Mesothelial cell of epicardium (in vitro differentiated cells): Measurements from ENCODE around the gene GRM8. TPM values are rescaled to one million over a fixed set of nuclear protein-coding genes. Genes with fewer than 3 reads are reported as not detected.

Experiments used
- DNase-seq, 2 experiments: peaks; one replicate each; pipeline ENCODE4 v3.0.0; 2021; ENCODE audit warnings: low spot score in 2 of 2; ENCODE audit not compliant: unreplicated experiment in 2 of 2
- H3K27ac Mint-ChIP-seq: 2 replicates; pipeline ENCODE4 v1.8.0; 2021; ENCODE audit warnings: mixed read lengths
- H3K27me3 Mint-ChIP-seq: 2 replicates; pipeline ENCODE4 v1.8.0; 2021; ENCODE audit warnings: low read depth, mixed read lengths
- H3K36me3 Mint-ChIP-seq: 2 replicates; pipeline ENCODE4 v1.8.0; 2021; ENCODE audit warnings: mixed read lengths
- H3K4me1 Mint-ChIP-seq: 2 replicates; pipeline ENCODE4 v1.8.0; 2021; ENCODE audit warnings: mixed read lengths
- H3K4me3 Mint-ChIP-seq: 2 replicates; pipeline ENCODE4 v1.8.0; 2021; ENCODE audit warnings: mild to moderate bottlenecking, moderate library complexity, mixed read lengths
- H3K9me3 Mint-ChIP-seq: 2 replicates; pipeline ENCODE4 v1.8.0; 2021; ENCODE audit warnings: mixed read lengths
- CTCF ChIP-seq: fragments of 200-600 bp; sonication (generic); IDR thresholded peaks from one replicate; pipeline ENCODE4 v1.5.0; 2021; ENCODE audit warnings: antibody characterized with exemption; ENCODE audit not compliant: unreplicated experiment
- total RNA-seq: library from RNA; stranded (reverse); gene quantifications from 3 replicates; pipeline ENCODE4 v1.2.1, GENCODE V29; 2021

GRM8 gene
- total RNA-seq, 1 donor from 2014 or later: 1.0 TPM

- no peak for DNase-seq
- no peak for TF ChIP-seq CTCF
- no peak overlapping the region for H3K27ac Mint-ChIP-seq
- no peak overlapping the region for H3K4me3 Mint-ChIP-seq
- H3K27me3 Mint-ChIP-seq: peaks cover 7% of the 10 kb centered on the region
- no peaks in the 10 kb centered on the region for H3K4me1 Mint-ChIP-seq
- no peaks in the 10 kb centered on the region for H3K36me3 Mint-ChIP-seq
- no peaks in the 10 kb centered on the region for H3K9me3 Mint-ChIP-seq
These were observed 133.2 kb downstream of the GRM8 start for GRCh38 chr7:127119517-127119916.

- Mint-ChIP-seq H3K4me1 (no peaks in the 10 kb centered on the region), H3K36me3 (no peaks in the 10 kb centered on the region), H3K4me3 (no peak overlapping the region), H3K27me3 (peaks cover 4% of the 10 kb centered on the region), H3K27ac (no peak overlapping the region), H3K9me3 (no peaks in the 10 kb centered on the region)
- no peak for DNase-seq
- no peak for TF ChIP-seq CTCF
These were observed 137.9 kb downstream of the GRM8 start for GRCh38 chr7:127114742-127115265.

GRCh38 chr7:127107601-127108007 lies 145.1 kb downstream of the GRM8 start:
- DNase-seq: peak; percentile 40 to 73
- no peaks in the 10 kb centered on the region for H3K36me3 Mint-ChIP-seq
- H3K4me3 Mint-ChIP-seq: no peak overlapping the region
- no peaks in the 10 kb centered on the region for H3K4me1 Mint-ChIP-seq
- H3K9me3 Mint-ChIP-seq: peaks cover 6% of the 10 kb centered on the region
- no peak overlapping the region for H3K27ac Mint-ChIP-seq
- TF ChIP-seq CTCF: peak; percentile 61
- H3K27me3 Mint-ChIP-seq: peaks cover 11% of the 10 kb centered on the region

GRCh38 chr7:127093340-127093739 lies 159.4 kb downstream of the GRM8 start:
- no peaks in the 10 kb centered on the region for H3K4me1 Mint-ChIP-seq
- no peak overlapping the region for H3K27ac Mint-ChIP-seq
- peaks cover 7% of the 10 kb centered on the region for H3K27me3 Mint-ChIP-seq
- no peaks in the 10 kb centered on the region for H3K36me3 Mint-ChIP-seq
- TF ChIP-seq CTCF: no peak
- no peak for DNase-seq
- H3K4me3 Mint-ChIP-seq: no peak overlapping the region
- H3K9me3 Mint-ChIP-seq: no peaks in the 10 kb centered on the region

GRCh38 chr7:127091620-127092019 lies 161.1 kb downstream of the GRM8 start:
- H3K4me1 Mint-ChIP-seq: no peaks in the 10 kb centered on the region
- no peaks in the 10 kb centered on the region for H3K36me3 Mint-ChIP-seq
- DNase-seq: no peak
- no peak overlapping the region for H3K27ac Mint-ChIP-seq
- peaks cover 2% of the 10 kb centered on the region for H3K27me3 Mint-ChIP-seq
- no peak for TF ChIP-seq CTCF
- H3K4me3 Mint-ChIP-seq: no peak overlapping the region
- H3K9me3 Mint-ChIP-seq: no peaks in the 10 kb centered on the region

GRCh38 chr7:127089146-127089545 lies 163.6 kb downstream of the GRM8 start:
- no peak overlapping the region for H3K4me3 Mint-ChIP-seq
- no peaks in the 10 kb centered on the region for H3K9me3 Mint-ChIP-seq
- DNase-seq: no peak
- H3K4me1 Mint-ChIP-seq: no peaks in the 10 kb centered on the region
- H3K27me3 Mint-ChIP-seq: no peaks in the 10 kb centered on the region
- H3K27ac Mint-ChIP-seq: no peak overlapping the region
- H3K36me3 Mint-ChIP-seq: no peaks in the 10 kb centered on the region
- no peak for TF ChIP-seq CTCF
